Neural cell (in vitro differentiated cells): ENCODE data around the gene DBH.

Source experiments
- CTCF ChIP-seq: fragments of 450-650 bp; IDR thresholded peaks from 2 replicates; pipeline ENCODE4 v1.5.1; 2014; ENCODE audit warnings: antibody characterized with exemption, mild to moderate bottlenecking, moderate library complexity; ENCODE audit not compliant: poor library complexity, severe bottlenecking
- EZH2 ChIP-seq: fragments of 200-600, 300-800 bp; shearing (Covaris generic), sonication (generic); IDR thresholded peaks from 2 replicates; pipeline ENCODE4 v1.6.1; 2014; ENCODE audit warnings: antibody characterized with exemption, low read length, borderline replicate concordance, mild to moderate bottlenecking; ENCODE audit not compliant: insufficient read depth, poor library complexity, severe bottlenecking
- POLR2AphosphoS5 ChIP-seq: IDR thresholded peaks from 2 replicates; pipeline ENCODE4 v1.6.1; 2012

- TF ChIP-seq CTCF (no peak), EZH2 (no peak), POLR2AphosphoS5 (no peak)
Observed at GRCh38 chr9:133587466-133587865, 48.7 kb upstream of the DBH start.
